IPS-20b (cell line): Measurements from ENCODE around the gene CATSPERE.
"Not testable (repeated sequence)": the region's sequence is repeated elsewhere in the genome, so short reads cannot be mapped to it uniquely, and the experiment has no call there.

Experiments used
- H3K27ac ChIP-seq: one replicate; pipeline ENCODE4 v1.5.1; 2013; ENCODE audit warnings: low read length
- H3K27me3 ChIP-seq: 2 replicates; pipeline ENCODE4 v1.6.1; 2013; ENCODE audit warnings: mild to moderate bottlenecking, low read length, inconsistent platforms; ENCODE audit not compliant: insufficient read depth
- H3K36me3 ChIP-seq: 2 replicates; pipeline ENCODE4 v1.6.1; 2013; ENCODE audit warnings: low read depth, mild to moderate bottlenecking, inconsistent platforms, low read length, moderate library complexity; ENCODE audit not compliant: insufficient read depth
- H3K4me1 ChIP-seq: 2 replicates; pipeline ENCODE4 v1.6.1; 2013; ENCODE audit warnings: mild to moderate bottlenecking, control low read depth, inconsistent platforms, low read length, moderate library complexity; ENCODE audit not compliant: insufficient read depth
- H3K4me3 ChIP-seq: 2 replicates; pipeline ENCODE4 v1.5.1; 2013; ENCODE audit warnings: mild to moderate bottlenecking, low read length, inconsistent platforms
- H3K9ac ChIP-seq: 2 replicates; pipeline ENCODE4 v1.6.1; 2013; ENCODE audit warnings: low read depth, mild to moderate bottlenecking, inconsistent platforms, low read length, moderate library complexity
- H3K9me3 ChIP-seq: 2 replicates; pipeline ENCODE4 v1.6.1; 2013; ENCODE audit warnings: mild to moderate bottlenecking, low read depth, low read length, inconsistent platforms; ENCODE audit not compliant: insufficient read depth

CATSPERE gene

GRCh38 chr1:244450597-244451538, 10.2 kb upstream of the CATSPERE start:
- peaks cover 56% of the 10 kb centered on the region for H3K4me1 ChIP-seq

GRCh38 chr1:244451539-244451950, 9.5 kb upstream of the CATSPERE start, which contains the start of gene ADSS2:
Gene ADSS2, minus strand, starts transcription at chr1:244451909. Its CDS starts 92 bp downstream, at chr1:244451817.
- Histone ChIP-seq H3K36me3 (0 out of 2 replicates have a peak, but pooled peaks cover 7% of the 10 kb centered on the region), H3K4me3 (peak within 1 kb of the TSS; percentile 73), H3K9ac (peak within 1 kb of the TSS; percentile 86), H3K4me1 (peaks cover 52% of the 10 kb centered on the region), H3K27ac (peak within 1 kb of the TSS; percentile 86), H3K9me3 (no peaks in the 10 kb centered on the region), H3K27me3 (no peaks in the 10 kb centered on the region)

More at GRCh38 chr1:244450597-244451538, 10.2 kb upstream of the CATSPERE start:
- Histone ChIP-seq H3K9ac (peak overlapping the region; percentile 86; the same call in 1 of the 2 replicates), H3K27me3 (no peaks in the 10 kb centered on the region), H3K36me3 (0 out of 2 replicates have a peak, but pooled peaks cover 7% of the 10 kb centered on the region), H3K27ac (peak overlapping the region; percentile 86), H3K9me3 (no peaks in the 10 kb centered on the region), H3K4me3 (peak overlapping the region; percentile 73)

GRCh38 chr1:244451951-244452795, 8.9 kb upstream of the CATSPERE start:
- Histone ChIP-seq H3K9me3 (no peaks in the 10 kb centered on the region), H3K4me3 (peak overlapping the region; percentile 73), H3K27ac (peak overlapping the region; percentile 20), H3K4me1 (peaks cover 47% of the 10 kb centered on the region), H3K36me3 (0 out of 2 replicates have a peak, but pooled peaks cover 7% of the 10 kb centered on the region), H3K27me3 (no peaks in the 10 kb centered on the region), H3K9ac (peak overlapping the region; percentile 41; the same call in 1 of the 2 replicates)

GRCh38 chr1:244454412-244454811, 6.7 kb upstream of the CATSPERE start:
- Histone ChIP-seq H3K27me3 (no peaks in the 10 kb centered on the region), H3K9ac (no peak overlapping the region; the same call in 1 of the 2 replicates), H3K36me3 (0 out of 2 replicates have a peak, but pooled peaks cover under 1% of the 10 kb centered on the region), H3K27ac (no peak overlapping the region), H3K4me3 (0 out of 2 replicates have a peak overlapping the region, but pooled peaks have one; percentile 8), H3K4me1 (peaks cover 27% of the 10 kb centered on the region; the same call in 1 of the 2 replicates), H3K9me3 (peaks cover 11% of the 10 kb centered on the region)

- H3K27ac ChIP-seq = no peak overlapping the region
- no peaks in the 10 kb centered on the region for H3K36me3 ChIP-seq
- H3K4me1 ChIP-seq = peaks cover 18% of the 10 kb centered on the region
- H3K9me3 ChIP-seq = peaks cover 11% of the 10 kb centered on the region
- H3K4me3 ChIP-seq = no peak overlapping the region
- no peak overlapping the region for H3K9ac ChIP-seq
- no peaks in the 10 kb centered on the region for H3K27me3 ChIP-seq
Measured at GRCh38 chr1:244456586-244456985, 4.5 kb upstream of the CATSPERE start.

GRCh38 chr1:244458781-244459180, 2.3 kb upstream of the CATSPERE start:
- Histone ChIP-seq H3K27me3 (no peaks in the 10 kb centered on the region), H3K4me1 (peaks cover 18% of the 10 kb centered on the region), H3K4me3 (no peak overlapping the region), H3K27ac (no peak overlapping the region), H3K36me3 (no peaks in the 10 kb centered on the region), H3K9ac (no peak overlapping the region), H3K9me3 (peaks cover 11% of the 10 kb centered on the region)

GRCh38 chr1:244460197-244460596, 876 bp upstream of the CATSPERE start:
- Histone ChIP-seq H3K4me1 (peaks cover 7% of the 10 kb centered on the region), H3K9ac (no peak overlapping the region), H3K9me3 (peaks cover 11% of the 10 kb centered on the region), H3K27me3 (no peaks in the 10 kb centered on the region), H3K4me3 (no peak overlapping the region), H3K27ac (no peak overlapping the region), H3K36me3 (no peaks in the 10 kb centered on the region)

- no peak overlapping the region for H3K9ac ChIP-seq
- no peak overlapping the region for H3K4me3 ChIP-seq
- no peaks in the 10 kb centered on the region for H3K9me3 ChIP-seq
- no peaks in the 10 kb centered on the region for H3K27me3 ChIP-seq
- H3K27ac ChIP-seq = no peak overlapping the region
- H3K36me3 ChIP-seq = no peaks in the 10 kb centered on the region
- H3K4me1 ChIP-seq = no peaks in the 10 kb centered on the region
Measured at GRCh38 chr1:244466724-244467123, 5.7 kb downstream of the CATSPERE start.

- H3K36me3 ChIP-seq = no peaks in the 10 kb centered on the region
- no peak overlapping the region for H3K9ac ChIP-seq
- H3K27me3 ChIP-seq = no peaks in the 10 kb centered on the region
- H3K4me3 ChIP-seq = no peak overlapping the region
- H3K27ac ChIP-seq = no peak overlapping the region
- H3K4me1 ChIP-seq = no peaks in the 10 kb centered on the region
- no peaks in the 10 kb centered on the region for H3K9me3 ChIP-seq
Measured at GRCh38 chr1:244473059-244473605, 12.1 kb downstream of the CATSPERE start.

- not testable (repeated sequence) for H3K9me3 ChIP-seq, H3K36me3 ChIP-seq, H3K4me1 ChIP-seq, H3K27me3 ChIP-seq, H3K9ac ChIP-seq, H3K27ac ChIP-seq, H3K4me3 ChIP-seq
Measured at GRCh38 chr1:244484971-244485370, 23.9 kb downstream of the CATSPERE start.

GRCh38 chr1:244494653-244495052, 33.6 kb downstream of the CATSPERE start:
- H3K27me3 ChIP-seq = no peaks in the 10 kb centered on the region
- no peaks in the 10 kb centered on the region for H3K9me3 ChIP-seq
- H3K27ac ChIP-seq = no peak overlapping the region
- H3K9ac ChIP-seq = no peak overlapping the region
- H3K36me3 ChIP-seq = no peaks in the 10 kb centered on the region
- peaks cover 6% of the 10 kb centered on the region; the same call in 1 of the 2 replicates for H3K4me1 ChIP-seq
- H3K4me3 ChIP-seq = no peak overlapping the region
